Measurements from ENCODE around the gene PIK3CB.
"Not testable (repeated sequence)": the region's sequence is repeated elsewhere in the genome, so short reads cannot be mapped to it uniquely, and the experiment has no call there.

PIK3CB gene

DNA sequence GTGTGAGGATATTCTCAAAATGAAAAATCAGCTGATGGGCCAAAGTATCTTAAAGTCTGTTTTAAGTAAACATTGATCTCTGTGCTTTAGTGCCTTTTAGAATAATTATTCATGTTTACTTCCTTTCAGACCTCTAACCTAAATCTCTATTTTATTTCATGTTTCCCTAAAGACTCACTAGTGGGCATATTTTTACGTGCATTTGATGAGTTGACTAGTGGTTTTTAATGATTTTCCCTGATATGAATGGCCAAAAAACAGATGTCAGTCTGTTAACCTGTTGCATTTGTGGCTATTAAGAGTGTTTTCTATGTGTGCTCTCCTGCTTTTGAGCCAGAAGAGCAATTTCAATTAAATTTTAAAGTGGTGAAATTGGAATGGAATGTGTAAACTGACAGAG is 219.3 kb downstream of the PIK3CB start:
- TF ChIP-seq, protein P1, sequence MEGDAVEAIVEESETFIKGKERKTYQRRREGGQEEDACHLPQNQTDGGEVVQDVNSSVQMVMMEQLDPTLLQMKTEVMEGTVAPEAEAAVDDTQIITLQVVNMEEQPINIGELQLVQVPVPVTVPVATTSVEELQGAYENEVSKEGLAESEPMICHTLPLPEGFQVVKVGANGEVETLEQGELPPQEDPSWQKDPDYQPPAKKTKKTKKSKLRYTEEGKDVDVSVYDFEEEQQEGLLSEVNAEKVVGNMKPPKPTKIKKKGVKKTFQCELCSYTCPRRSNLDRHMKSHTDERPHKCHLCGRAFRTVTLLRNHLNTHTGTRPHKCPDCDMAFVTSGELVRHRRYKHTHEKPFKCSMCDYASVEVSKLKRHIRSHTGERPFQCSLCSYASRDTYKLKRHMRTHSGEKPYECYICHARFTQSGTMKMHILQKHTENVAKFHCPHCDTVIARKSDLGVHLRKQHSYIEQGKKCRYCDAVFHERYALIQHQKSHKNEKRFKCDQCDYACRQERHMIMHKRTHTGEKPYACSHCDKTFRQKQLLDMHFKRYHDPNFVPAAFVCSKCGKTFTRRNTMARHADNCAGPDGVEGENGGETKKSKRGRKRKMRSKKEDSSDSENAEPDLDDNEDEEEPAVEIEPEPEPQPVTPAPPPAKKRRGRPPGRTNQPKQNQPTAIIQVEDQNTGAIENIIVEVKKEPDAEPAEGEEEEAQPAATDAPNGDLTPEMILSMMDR (conservative IDR thresholded peaks at IDR 0.05; ENCODE audit: low read depth), result no peak
- H3K27ac ChIP-seq, result no peak overlapping the region
- ChIA-PET CTCF (no interaction called here), POLR2A (ENCODE audit: low non-redundant PET) (no interaction called here)
- no peak for DNase-seq (ENCODE audit: low spot score)

DNA sequence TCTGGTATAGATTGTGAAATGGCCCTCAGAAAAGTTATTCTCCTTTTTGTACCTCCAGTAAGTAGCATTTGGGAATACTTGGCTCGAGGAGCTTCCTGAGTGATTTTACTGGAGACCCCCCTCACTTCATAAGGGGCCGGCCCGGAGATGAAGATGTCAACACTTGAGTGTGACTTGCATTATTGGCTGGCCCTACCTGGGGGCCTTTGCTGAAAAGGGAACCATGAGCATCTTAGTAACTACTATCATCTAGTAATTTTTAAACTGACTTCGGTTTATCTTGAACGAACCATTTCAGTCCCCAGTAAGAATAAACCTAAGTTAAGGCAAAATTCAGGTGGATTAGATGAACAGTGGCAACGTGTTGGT is 224.8 kb downstream of the PIK3CB start:
- ChIA-PET POLR2A (ENCODE audit: low non-redundant PET) (no interaction called here), CTCF (interaction anchor here (0.6 to 0.7 kb wide), 2 partner anchors 72 to 601 kb away, joined by 4 to 6 read pairs; no protein-coding TSS in a partner anchor)
- H3K27ac ChIP-seq, result no peak overlapping the region
- no peak for DNase-seq (ENCODE audit: low spot score)
- TF ChIP-seq, protein P1 (conservative IDR thresholded peaks at IDR 0.05; ENCODE audit: low read depth), result no peak

DNA sequence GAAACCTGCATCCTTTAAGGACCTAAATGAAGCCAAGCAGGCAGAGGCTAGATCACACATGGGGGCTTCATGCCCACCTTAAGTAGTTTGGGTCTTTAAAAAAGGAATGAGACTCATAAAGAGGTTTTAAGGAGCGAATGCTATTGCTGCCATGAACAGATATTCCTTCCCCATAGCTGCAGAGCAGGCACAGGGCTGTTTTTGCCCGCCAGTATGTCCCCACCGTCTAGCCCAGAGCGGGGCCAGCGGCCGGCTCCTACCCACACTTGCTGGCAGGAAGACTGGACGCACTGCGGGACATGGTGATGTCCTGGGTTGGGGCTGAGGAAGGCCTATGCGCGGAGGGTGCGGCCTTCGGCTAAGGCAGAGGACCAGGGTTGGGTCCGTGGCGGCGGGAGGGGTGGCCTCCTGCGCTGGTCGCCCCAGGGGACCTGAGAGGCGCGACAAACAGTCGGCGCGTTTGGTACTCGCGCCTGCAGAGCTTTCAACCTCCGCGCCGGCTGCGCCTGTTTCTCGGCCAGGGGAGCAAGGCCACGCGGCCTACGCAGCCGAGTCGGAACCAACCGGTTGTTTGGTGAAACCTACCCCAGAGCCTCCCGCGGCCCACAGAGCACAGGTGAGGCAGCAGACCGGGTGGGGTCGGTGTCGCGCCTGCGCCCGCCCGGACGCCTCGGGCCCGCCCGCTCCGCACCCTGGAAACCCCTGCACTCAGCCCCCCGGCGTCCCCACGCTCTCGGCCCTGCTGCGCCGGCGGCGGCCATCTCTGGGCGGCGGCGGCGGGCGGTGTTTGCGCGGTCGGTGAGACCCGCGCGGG is 226.2 kb downstream of the PIK3CB start, which contains the start of gene FAIM:
TSS of gene FAIM (plus strand) at position 450 of the 814 bp plus-strand sequence. CDS start 10,956 bp downstream, outside the sequence.
- DNase-seq (ENCODE audit: low spot score), result peak; percentile 38
- CTCF ChIA-PET, result interaction anchor here (0.7 kb wide), 1 partner anchor 327 kb away, joined by 3 read pairs; no protein-coding TSS in a partner anchor
- H3K27ac ChIP-seq, result peak within 1 kb of the TSS; percentile 78
- TF ChIP-seq, protein P1 (conservative IDR thresholded peaks at IDR 0.05; ENCODE audit: low read depth), result no peak
- POLR2A ChIA-PET (ENCODE audit: low non-redundant PET), result interaction anchor here (0.6 kb wide), 1 partner anchor 45 kb away, joined by 3 read pairs; no protein-coding TSS in a partner anchor

DNA sequence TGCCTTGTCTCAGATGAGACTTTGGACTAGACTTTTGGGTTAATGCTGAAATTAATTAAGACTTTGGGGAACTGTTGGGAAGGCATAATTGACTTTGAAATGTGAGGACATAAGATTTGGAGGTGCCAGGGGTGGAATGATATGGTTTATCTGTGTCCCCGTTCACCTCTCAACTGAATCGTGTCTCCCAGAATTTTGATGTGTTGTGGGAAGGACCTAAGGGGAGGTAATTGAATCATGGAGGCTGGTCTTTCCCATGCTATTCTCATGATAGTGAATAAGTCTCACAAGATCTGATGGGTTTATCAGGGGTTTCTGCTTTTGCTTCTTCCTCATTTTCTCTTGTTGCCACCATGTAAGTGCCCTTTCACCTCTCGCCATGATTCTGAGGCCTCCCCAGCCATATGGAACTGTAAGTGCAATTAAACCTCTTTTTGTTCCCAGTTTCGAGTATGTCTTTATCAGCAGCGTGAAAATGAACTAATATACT is 230.6 kb downstream of the PIK3CB start:
- POLR2A ChIA-PET (ENCODE audit: low non-redundant PET); H3K27ac ChIP-seq; DNase-seq (ENCODE audit: low spot score): not testable (repeated sequence)
- CTCF ChIA-PET, result interaction anchor here (1.3 kb wide), 1 partner anchor 10 kb away, joined by 5 read pairs; the partner anchor contains the start of gene CEP70

All from RWPE1 (cell line).